GM23248 (cell line): Measurements from ENCODE around the gene NRIP3. TPM values are rescaled to one million over a fixed set of nuclear protein-coding genes. Genes with fewer than 3 reads are reported as not detected.
A peak's percentile ranks its signal among the peaks of the same experiment; 100 is the strongest.
"Not testable (repeated sequence)": the region's sequence is repeated elsewhere in the genome, so short reads cannot be mapped to it uniquely, and the experiment has no call there.

Experiments used
- DNase-seq: peaks from one replicate; pipeline ENCODE4 v3.0.0-alpha.2; 2015
- H2AFZ ChIP-seq: fragments of 200-600 bp; sonication (generic); 2 replicates; pipeline ENCODE4 v1.6.1; 2016; ENCODE audit warnings: antibody characterized with exemption
- H3F3A ChIP-seq: fragments of 200-600 bp; sonication (generic); 2 replicates; pipeline ENCODE4 v1.6.1; 2016; ENCODE audit warnings: mild to moderate bottlenecking, antibody characterized with exemption, mixed run types; ENCODE audit not compliant: insufficient read depth
- H3K27ac ChIP-seq: fragments of 200-600 bp; sonication (generic); 2 replicates; pipeline ENCODE4 v1.5.1; 2016; ENCODE audit warnings: mild to moderate bottlenecking
- H3K27me3 ChIP-seq: fragments of 200-600 bp; sonication (generic); replicated peaks from 2 replicates; pipeline ENCODE4 v1.6.1; 2016; ENCODE audit warnings: mild to moderate bottlenecking; ENCODE audit not compliant: insufficient read depth
- H3K36me3 ChIP-seq: fragments of 200-600 bp; sonication (generic); 2 replicates; pipeline ENCODE4 v1.6.1; 2016; ENCODE audit warnings: low read depth, mild to moderate bottlenecking
- H3K4me1 ChIP-seq: fragments of 200-600 bp; sonication (generic); 2 replicates; pipeline ENCODE4 v1.6.1; 2016; ENCODE audit warnings: mild to moderate bottlenecking; ENCODE audit not compliant: insufficient read depth
- H3K4me2 ChIP-seq: fragments of 200-600 bp; sonication (generic); one replicate; pipeline ENCODE4 v1.6.1; 2016; ENCODE audit warnings: mild to moderate bottlenecking; ENCODE audit not compliant: unreplicated experiment
- H3K4me3 ChIP-seq: fragments of 200-600 bp; sonication (generic); 2 replicates; pipeline ENCODE4 v1.5.1; 2016; ENCODE audit warnings: mild to moderate bottlenecking
- H3K79me2 ChIP-seq: fragments of 200-600 bp; sonication (generic); 2 replicates; pipeline ENCODE4 v1.6.1; 2016; ENCODE audit warnings: mild to moderate bottlenecking; ENCODE audit not compliant: insufficient read depth
- H3K9ac ChIP-seq: fragments of 200-600 bp; sonication (generic); 2 replicates; pipeline ENCODE4 v1.6.1; 2016; ENCODE audit warnings: mild to moderate bottlenecking
- H3K9me2 ChIP-seq: fragments of 200-600 bp; sonication (generic); 2 replicates; pipeline ENCODE4 v1.6.1; 2016; ENCODE audit warnings: mixed run types, mild to moderate bottlenecking, moderate library complexity; ENCODE audit not compliant: insufficient read depth
- H3K9me3 ChIP-seq: fragments of 200-600 bp; sonication (generic); one replicate; pipeline ENCODE4 v1.6.1; 2017; ENCODE audit warnings: low read depth
- H4K20me1 ChIP-seq: fragments of 200-600 bp; sonication (generic); 2 replicates; pipeline ENCODE4 v1.6.0; 2016; ENCODE audit not compliant: insufficient read depth
- EZH2 ChIP-seq: fragments of 200-600 bp; sonication (generic); IDR thresholded peaks from 2 replicates; pipeline ENCODE4 v1.6.1; 2018; ENCODE audit warnings: antibody characterized with exemption, mild to moderate bottlenecking; ENCODE audit not compliant: insufficient read depth, poor library complexity, severe bottlenecking
- EZH2phosphoT487 ChIP-seq: fragments of 200-600 bp; sonication (generic); IDR thresholded peaks from 2 replicates; pipeline ENCODE4 v1.6.1; 2018; ENCODE audit warnings: antibody characterized with exemption, moderate library complexity, mild to moderate bottlenecking, low read depth; ENCODE audit not compliant: insufficient read depth
- WGBS, 2 experiments: methylation state at CpG; one replicate each; pipeline ENCODE4 v1.1.6; 2015 to 2017; ENCODE audit warnings: low lambda C conversion rate in 2 of 2, low coverage in 1 of 2; ENCODE audit errors: missing lambda C conversion rate in 2 of 2; 5-methylcytosine and 5-hydroxymethylcytosine counted together
- in situ Hi-C: fragments of 300-500 bp; cut with MboI; formaldehyde crosslinking; loops from 2 replicates; pipeline ENCODE4 v1.15.0; 2020
- polyA plus RNA-seq: library from polyadenylated mRNA; unstranded; fragments of >200 nt; fragmentation: Nextera tagmentation; extraction: Ambion mirVana; gene quantifications from 2 replicates; pipeline ENCODE4 v1.2.1, GENCODE V29; 2016
- total RNA-seq: library from RNA; depleted of rRNA; stranded (reverse); fragments of >200 nt; shearing (Covaris generic); gene quantifications from 2 replicates; pipeline ENCODE4 v1.2.3, GENCODE V29; 2014

Gene NRIP3
- total and polyA plus RNA-seq, 2 experiments from 2014 or later = 4.8 to 10.8 TPM

DNA sequence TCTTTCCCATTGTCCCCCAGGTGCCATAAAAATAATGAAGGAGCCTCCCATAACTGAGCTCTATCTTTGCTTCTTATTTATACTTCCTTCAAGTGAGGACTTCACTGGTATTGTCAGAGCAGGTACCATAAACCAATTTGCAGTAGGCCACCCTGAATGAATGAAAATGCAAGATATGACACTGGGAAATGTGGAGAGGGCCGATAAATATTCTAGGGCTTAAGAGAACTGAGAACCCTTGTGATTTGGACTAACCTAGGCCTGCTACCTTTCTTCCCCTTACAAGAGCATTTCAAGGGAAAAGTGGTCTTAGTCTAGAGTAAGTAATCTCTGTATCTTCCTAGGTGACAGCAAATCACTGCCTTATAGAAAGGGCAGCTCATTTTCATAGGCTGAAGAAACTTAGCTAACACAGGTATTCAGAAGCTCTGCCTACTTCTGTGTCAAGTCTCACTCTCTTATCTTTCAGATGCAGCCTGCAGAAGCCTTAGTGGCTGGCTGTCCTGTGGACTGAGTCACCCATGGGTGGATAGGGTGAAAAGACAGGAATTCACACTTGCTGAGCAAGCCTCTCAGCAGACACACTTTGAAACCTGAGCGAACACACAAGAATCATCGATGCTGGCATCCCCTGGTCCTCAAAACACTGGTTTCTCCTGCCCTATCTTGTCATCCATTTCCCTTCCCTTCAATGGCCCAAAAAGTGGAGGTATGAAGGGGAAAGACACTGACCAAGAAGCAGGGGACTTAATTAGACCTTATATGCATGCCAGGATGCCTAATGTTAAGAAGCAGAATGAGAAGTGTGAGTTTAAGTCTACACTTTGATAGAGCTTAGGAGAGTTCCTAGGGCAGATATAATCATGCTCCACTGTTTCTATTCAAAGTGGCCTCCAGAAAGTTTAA lies 15.2 kb downstream of the NRIP3 start:
- Histone ChIP-seq H3F3A (peaks cover 21% of the 10 kb centered on the region), H4K20me1 (no peaks in the 10 kb centered on the region), H3K9me2 (no peaks in the 10 kb centered on the region), H3K4me2 (no peak overlapping the region), H3K9ac (no peak overlapping the region), H2AFZ (no peak overlapping the region), H3K9me3 (no peaks in the 10 kb centered on the region), H3K4me3 (no peak overlapping the region), H3K4me1 (peaks cover 20% of the 10 kb centered on the region), H3K79me2 (no peaks in the 10 kb centered on the region), H3K36me3 (no peaks in the 10 kb centered on the region), H3K27me3 (no peaks in the 10 kb centered on the region), H3K27ac (peak overlapping the region; percentile 37; the same call in 1 of the 2 replicates)
- in situ Hi-C loops = no loop called here
- WGBS, 2 experiments = 85 to 91% methylated on average over 3 of the region's 3 CpGs
- no peak for TF ChIP-seq EZH2
- no peak for TF ChIP-seq EZH2phosphoT487
- DNase-seq = peak; percentile 70

DNA sequence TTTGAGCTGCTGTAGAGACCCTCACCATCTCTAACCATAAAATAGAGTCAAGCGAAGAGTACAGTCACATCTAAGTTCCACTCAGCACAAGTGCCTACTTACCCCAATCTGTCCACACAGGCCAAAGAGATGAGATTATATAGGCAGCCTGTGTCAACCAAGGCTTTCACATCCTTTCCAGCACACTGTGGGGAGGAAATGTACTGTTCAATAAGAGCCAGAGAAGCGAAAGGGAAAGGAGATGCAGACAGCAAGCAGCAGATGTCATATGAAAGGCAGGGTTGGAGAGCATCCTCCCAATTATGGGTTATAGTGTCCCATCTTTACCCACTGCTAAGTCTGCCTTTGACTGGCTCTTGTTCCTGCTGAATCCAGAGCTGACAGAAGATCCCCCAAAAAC lies 16.4 kb downstream of the NRIP3 start:
- Histone ChIP-seq H3K9me2 (no peaks in the 10 kb centered on the region), H3K27me3 (no peaks in the 10 kb centered on the region), H4K20me1 (no peaks in the 10 kb centered on the region), H3K4me1 (peaks cover 20% of the 10 kb centered on the region), H3K4me2 (no peak overlapping the region), H3K9me3 (no peaks in the 10 kb centered on the region), H3K27ac (no peak overlapping the region), H2AFZ (no peak overlapping the region), H3K36me3 (no peaks in the 10 kb centered on the region), H3F3A (peaks cover 21% of the 10 kb centered on the region), H3K79me2 (no peaks in the 10 kb centered on the region), H3K4me3 (no peak overlapping the region), H3K9ac (no peak overlapping the region)
- TF ChIP-seq EZH2 = no peak
- TF ChIP-seq EZH2phosphoT487 = no peak
- no peak for DNase-seq
- in situ Hi-C loops = no loop called here
- 94 to 95% methylated on average over 2 of the region's 2 CpGs for WGBS, 2 experiments

DNA sequence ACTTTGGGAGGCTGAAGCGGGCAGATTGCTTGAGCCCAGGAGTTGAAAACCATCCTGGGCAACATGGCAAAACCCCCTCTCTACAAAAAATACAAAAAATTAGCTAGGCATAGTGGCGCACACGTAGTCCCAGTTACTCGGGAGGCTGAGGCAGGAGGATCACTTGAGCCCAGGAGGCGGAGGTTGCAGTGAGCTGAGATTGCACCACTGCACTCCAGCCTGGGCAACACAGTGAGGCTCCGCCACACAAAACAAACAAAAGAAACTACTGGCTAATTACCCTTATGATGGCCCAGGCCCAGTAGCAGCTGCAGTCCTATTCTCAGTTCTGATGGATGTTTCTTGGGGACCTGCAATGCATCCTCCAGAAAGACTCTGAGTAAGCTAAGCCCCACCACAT lies 17.0 kb downstream of the NRIP3 start:
- H4K20me1 ChIP-seq, H2AFZ ChIP-seq, H3K4me3 ChIP-seq, H3K9ac ChIP-seq, H3K27ac ChIP-seq, H3K36me3 ChIP-seq, DNase-seq, H3K9me3 ChIP-seq, H3K9me2 ChIP-seq, H3K27me3 ChIP-seq, in situ Hi-C loops, H3K4me2 ChIP-seq, H3K79me2 ChIP-seq: not testable (repeated sequence)
- WGBS, 2 experiments = 89 to 92% methylated on average over 6 of the region's 6 CpGs
- Histone ChIP-seq H3K4me1 (peaks cover 20% of the 10 kb centered on the region), H3F3A (peaks cover 21% of the 10 kb centered on the region)

DNA sequence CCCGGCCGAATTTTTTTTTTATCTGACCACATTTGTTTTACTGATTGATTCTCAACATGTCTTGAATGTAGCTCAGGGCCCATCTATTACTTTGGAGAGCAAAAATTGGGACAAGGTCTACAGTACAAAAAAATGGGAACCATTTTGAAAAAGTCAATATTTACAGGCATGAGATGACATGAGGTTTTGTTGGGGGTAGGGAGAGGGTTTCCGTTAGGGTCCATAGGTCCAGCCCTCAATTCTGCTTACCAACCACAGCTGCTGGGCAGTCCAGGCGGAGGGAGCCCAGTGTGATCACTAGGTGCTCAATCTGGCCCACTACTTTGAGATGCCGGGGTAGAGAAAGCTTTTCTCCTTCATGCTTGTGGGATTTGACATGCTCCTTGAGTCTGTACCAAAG lies 18.3 kb downstream of the NRIP3 start:
- H3K9ac ChIP-seq = no peak overlapping the region
- H3K4me1 ChIP-seq = peaks cover 20% of the 10 kb centered on the region
- in situ Hi-C loops = no loop called here
- no peak overlapping the region for H3K27ac ChIP-seq
- no peaks in the 10 kb centered on the region for H4K20me1 ChIP-seq
- H3K36me3 ChIP-seq = no peaks in the 10 kb centered on the region
- H3K9me2 ChIP-seq = no peaks in the 10 kb centered on the region
- peaks cover 21% of the 10 kb centered on the region for H3F3A ChIP-seq
- no peaks in the 10 kb centered on the region for H3K9me3 ChIP-seq
- H2AFZ ChIP-seq = no peak overlapping the region
- no peak for DNase-seq
- no peak overlapping the region for H3K4me3 ChIP-seq
- no peak overlapping the region for H3K4me2 ChIP-seq
- TF ChIP-seq EZH2phosphoT487 = no peak
- no peak for TF ChIP-seq EZH2
- H3K79me2 ChIP-seq = no peaks in the 10 kb centered on the region
- 82 to 96% methylated on average over 5 of the region's 5 CpGs for WGBS, 2 experiments
- no peaks in the 10 kb centered on the region for H3K27me3 ChIP-seq
